Stimulated activated CD4-positive, alpha-beta T cell treated with anti-CD3 and anti-CD28 coated beads, Interleukin-1b, Interleukin-23, amount 100 ng/mL, for 48 hours (primary cell): ENCODE results near the gene EIF1AD.
A peak's percentile ranks its signal among the peaks of the same experiment; 100 is the strongest.
"Not testable (repeated sequence)": the region's sequence is repeated elsewhere in the genome, so short reads cannot be mapped to it uniquely, and the experiment has no call there.

Source experiments
- DNase-seq: peaks from one replicate; pipeline ENCODE4 v3.0.0-alpha.2; 2020

EIF1AD gene

DNA sequence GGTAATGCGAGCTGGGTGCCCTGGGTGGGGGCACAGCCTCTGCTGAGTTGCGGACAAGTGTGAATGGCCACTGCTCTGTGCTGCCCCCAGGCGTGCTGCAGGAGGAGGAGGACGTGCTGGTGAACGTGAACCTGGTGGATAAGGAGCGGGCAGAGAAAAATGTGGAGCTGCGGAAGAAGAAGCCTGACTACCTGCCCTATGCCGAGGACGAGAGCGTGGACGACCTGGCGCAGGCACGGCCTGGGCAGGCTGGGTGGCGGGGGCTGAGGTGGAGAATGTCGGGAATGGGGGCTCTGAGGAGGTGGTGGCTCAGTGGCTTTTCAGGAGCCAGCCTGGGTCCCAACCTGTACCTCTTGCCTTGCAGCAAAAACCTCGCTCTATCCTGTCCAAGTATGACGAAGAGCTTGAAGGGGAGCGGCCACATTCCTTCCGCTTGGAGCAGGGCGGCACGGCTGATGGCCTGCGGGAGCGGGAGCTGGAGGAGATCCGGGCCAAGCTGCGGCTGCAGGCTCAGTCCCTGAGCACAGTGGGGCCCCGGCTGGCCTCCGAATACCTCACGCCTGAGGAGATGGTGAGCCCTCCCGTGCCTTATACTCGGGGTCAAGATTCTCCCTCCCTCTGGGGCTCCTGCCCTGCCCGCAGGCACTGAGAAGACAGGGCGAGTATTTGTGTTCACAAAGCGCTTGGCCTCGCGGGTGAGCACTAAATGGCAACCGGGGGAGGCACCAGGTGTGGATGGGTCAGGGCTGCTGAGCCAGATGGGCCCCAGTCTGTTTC, 35.8 kb downstream of the EIF1AD start:
- no peak for DNase-seq

DNA sequence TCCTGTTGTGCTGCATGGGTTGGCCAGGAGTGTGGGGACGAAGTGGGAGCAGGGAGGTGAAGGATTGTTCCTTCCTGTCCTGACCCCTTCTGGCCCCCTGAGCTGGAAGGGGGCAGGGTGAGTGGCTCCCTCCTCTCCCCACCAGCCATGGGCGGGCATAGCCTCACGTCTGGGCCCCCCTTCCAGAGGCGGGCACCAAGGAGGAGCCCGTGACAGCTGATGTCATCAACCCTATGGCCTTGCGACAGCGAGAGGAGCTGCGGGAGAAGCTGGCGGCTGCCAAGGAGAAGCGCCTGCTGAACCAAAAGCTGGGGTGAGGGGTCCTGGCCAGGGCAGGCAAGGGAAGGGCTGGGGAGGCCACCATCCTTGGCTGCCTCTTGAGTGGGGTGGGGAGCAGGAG, 37.1 kb downstream of the EIF1AD start:
- no peak for DNase-seq

DNA sequence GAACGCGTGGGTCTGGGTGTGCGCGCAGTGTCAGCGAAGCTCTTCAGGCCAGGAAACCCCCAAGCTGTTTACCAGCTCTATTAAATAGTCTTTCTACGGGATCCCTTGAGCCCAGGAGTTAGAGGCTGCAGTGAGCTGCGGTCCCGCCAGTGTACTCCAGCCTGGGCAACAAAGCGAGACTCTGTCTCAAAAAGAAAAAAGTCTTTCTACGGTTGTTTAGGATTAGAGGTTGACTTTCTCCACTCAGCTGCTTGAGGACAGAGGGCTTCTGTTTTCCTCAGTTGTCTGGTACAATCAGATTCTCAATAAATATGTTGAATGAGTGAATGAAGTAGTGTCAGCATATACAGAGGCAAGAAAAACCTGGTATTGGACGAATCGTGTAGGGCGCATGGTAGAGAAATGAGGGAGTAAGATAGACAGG, 39.8 kb downstream of the EIF1AD start:
- DNase-seq, result no peak

DNA sequence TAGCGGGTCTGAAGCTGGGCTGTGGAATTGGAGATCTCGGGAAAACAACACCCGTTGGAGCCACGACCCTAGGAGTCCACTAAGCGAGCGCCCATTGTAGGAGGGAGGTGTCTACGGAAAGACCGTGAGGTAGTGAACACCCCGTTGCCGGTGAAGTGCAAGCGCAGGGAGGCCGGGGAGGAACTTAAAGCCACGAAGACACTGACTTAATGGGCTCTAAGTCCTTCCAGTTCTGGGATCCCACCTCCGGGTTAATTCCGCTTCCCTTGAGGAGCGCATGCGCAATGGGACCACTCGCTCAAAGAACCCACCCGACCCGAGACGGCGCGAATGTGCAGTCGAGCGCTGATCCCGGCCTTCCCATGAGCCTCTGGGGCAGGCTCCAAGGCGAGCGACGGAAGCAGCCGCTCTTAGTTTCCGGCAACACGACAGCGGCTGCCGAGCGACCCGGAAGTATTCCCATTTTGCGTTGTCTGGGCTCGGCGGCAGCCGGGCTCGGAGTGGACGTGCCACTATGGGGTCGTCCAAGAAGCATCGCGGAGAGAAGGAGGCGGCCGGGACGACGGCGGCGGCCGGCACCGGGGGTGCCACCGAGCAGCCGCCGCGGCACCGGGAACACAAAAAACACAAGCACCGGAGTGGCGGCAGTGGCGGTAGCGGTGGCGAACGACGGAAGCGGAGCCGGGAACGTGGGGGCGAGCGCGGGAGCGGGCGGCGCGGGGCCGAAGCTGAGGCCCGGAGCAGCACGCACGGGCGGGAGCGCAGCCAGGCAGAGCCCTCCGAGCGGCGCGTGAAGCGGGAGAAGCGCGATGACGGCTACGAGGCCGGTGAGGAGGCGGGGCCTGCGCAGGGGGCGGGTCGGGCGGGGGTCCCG, 40.5 kb downstream of the EIF1AD start, which contains the start of gene SART1:
Gene SART1, plus strand, starts transcription at position 468 of the 874 bp plus-strand sequence. Its CDS starts 47 bp downstream, at position 515.
- peak; percentile 98 for DNase-seq

DNA sequence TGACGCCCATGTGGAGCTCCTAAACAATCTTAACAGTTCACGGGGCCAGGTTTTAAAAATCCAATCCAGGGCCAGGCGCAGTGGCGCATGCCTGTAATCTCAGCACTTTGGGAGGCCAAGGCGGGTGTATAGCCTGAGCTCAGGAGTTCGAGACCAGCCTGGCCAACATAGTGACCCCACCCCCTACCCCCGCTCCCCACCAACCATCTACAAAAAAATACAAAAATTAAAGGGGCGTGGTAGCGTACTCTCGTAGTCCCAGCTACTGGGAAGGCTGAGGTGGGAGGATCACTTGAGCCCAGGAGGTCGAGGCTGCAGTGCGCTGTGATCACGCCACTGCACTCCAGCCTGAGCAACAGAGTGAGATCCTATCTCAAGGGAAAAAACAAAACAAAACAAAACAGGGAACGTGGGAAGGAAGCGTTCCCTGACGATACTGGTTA, 41.1 kb downstream of the EIF1AD start:
- DNase-seq, result no peak

DNA sequence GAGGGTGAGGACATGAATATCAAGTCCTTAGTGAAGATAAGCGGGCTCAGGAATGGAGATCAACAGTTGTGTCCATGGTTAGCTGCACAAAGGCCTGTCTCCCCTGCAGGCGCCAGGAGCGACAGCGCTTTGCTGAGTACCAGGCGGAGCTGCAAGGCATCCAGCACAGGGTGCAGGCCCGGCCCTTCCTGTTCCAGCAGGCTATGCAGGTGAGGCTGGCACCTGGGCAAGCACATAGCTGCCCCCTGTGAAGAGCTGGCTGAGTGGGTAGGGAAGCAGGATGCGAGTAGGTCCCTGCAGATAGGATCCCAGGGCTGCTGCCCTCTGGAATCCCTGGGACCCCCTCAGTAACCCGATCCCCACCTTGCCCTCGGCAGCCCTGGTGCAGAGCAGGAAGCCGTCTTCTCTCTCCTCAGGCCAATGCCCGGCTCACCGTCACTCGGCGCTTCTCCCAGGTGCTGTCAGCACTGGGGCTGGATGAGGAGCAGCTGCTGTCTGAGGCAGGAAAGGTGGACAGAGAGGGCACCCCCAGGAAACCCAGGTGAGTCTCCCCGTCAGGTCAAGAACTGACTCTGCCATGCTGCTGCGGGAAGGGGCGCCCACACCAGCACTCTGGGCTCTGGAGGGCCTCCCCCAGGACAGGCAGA, 43.1 kb downstream of the EIF1AD start:
- no peak for DNase-seq

DNA sequence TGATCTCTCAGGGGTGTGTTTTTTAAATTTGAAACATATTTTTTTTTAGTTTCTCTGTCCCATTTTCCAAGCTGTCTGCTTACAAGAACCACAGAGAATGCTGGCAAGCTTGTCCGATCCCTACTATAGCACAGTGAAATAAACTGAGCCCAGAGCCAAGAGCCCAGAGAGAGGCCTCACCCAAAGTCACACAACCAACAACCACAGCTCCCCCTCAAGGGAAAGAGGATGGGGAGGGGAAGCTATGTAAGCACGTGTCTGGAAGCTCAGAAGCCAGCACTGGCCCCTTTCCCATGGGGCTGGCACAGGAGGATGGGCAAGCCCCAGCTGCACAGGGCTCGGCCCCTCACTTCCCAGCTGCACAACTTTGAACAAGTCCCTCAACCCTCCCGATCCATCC, 43.7 kb downstream of the EIF1AD start:
- DNase-seq, result no peak

DNA sequence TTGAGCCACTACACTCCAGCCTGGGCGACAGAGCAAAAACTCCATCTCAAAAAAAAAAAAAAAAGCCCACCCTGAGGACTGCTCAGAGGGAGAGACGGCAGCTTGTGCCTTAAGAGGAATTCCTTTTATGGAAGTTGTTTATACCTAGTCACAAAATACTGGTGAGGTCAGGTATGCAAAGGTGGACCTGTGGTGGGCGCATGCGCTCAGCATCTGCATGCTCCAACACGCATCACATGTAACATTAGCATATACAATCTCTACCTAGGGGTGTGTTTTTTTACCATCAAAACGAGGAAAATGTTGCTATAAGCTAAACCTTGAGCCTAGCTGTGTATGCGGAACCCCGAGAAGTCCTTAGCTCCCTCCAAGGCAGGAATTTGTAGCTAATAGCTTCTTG, 47.2 kb downstream of the EIF1AD start:
- no peak for DNase-seq

DNA sequence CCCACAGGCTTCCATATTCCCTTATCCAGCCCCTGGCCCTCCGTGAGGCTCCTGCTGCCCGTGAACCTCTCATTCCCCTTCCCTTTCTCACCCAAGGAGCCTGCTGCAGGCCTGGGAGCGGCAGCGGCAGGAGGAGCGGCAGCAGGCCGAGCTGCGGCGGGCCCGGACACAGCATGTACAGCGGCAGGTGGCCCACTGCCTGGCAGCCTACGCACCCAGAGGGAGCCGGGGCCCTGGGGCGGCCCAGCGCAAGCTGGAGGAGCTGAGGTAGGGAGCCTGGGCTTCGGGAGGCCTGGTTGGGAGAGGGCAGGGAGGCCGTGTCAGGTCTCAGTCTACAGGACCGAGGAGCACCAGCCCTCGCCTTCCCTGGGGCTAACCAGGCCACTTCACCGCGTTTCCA, 48.5 kb downstream of the EIF1AD start:
- no peak for DNase-seq

DNA sequence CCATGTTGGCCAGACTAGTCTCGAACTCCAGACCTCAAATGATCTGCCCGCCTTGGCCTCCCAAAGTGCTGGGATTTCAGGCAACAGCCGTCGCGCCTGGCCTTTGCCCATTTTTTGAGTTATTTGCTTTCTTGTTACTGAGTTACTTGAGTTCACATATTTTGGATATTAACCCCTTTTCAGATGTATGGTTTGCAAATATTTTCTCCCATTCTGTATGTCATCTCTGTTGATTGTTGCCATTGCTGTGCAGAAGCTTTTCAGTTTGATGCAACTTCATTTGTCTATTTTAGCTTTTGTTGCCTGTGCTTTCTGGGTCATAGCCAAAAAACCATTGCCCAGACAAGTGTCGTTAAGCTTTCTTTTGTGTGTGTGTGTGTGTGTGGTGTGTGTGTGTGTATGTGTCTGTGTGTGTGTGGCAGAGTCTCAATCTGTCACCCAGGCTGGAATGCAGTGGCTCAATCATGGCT, 49.9 kb downstream of the EIF1AD start:
- no peak for DNase-seq

DNA sequence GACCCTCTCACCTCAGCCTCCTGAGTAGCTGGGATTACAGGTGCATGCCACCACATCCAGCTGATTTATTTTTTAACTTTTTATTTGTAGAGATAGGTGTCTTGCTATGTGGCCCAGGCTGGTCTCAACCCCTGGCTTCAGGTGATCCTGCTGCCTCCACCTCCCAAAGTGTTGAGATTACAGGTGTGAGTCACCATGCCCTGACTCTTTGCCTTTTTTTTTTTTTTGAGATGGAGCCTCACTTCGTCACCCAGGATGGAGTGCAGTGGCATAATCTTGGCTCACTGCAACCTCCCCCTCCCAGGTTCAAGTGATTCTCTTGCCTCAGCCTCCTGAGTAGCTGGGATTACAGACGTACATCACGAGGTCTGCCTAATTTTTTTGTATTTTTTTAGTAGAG, 50.3 kb downstream of the EIF1AD start:
- DNase-seq, result not testable (repeated sequence)

DNA sequence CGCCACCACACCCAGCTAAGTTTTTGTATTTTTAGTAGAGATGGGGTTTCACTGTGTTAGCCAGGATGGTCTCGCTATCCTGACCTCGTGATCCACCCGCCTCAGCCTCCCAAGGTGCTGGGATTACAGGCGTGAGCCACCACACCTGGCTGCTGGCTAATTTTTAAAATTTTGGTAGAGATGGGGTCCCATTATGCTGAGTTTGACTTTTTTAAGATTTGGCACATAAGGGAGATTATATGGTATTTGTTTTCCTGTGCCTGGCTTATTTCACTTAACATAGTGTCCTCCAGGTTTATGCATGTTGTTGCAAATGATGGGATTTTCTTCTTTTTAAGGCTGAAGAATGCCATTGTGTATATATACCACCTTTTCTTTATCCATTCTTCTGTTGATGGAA, 51.2 kb downstream of the EIF1AD start:
- DNase-seq, result not testable (repeated sequence)

DNA sequence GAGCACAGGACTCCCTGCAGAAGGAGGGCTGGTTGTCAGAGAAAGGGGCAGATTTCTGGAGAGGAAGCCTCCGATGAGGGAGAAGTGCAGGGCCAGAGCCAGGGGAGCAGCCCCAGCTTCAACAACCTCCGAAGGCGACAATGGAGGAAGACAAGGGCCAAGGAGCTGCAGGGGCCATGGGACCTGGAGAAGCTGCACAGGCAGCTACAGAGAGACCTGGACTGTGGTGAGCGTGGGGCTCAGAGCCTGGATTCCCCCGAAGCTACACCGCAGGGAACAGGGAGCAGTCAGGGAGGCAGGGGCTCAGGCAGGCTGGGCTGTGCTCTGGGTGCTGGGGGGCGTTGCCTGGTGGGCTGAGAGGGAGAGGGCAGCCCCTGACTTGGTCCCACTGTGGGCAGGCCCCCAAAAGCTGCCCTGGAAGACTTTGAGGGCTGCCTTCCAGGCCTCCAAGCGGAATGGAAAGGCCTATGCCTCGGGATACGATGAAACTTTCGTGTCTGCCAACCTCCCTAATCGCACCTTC, 54.3 kb downstream of the EIF1AD start:
- no peak for DNase-seq

DNA sequence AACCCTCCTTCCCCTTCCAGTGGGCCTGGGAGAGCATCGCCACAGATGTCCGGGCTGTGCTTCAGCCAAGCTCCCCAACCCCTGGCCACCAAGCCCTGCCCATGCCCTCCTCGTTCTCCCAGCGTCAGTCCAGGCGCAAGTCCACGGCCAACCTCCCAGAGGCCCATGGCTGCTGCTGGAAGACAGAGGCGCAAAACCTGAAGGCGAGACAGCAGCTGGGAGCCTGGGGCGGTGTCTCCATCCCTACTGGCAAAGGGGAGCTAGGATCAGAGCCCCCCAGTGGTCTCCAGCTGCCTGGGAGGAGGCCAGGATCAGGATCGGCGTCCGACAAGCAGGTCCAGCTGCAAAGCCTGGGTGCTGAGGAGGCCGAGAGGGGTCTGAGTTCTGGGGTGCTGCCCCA, 54.8 kb downstream of the EIF1AD start:
- no peak for DNase-seq

DNA sequence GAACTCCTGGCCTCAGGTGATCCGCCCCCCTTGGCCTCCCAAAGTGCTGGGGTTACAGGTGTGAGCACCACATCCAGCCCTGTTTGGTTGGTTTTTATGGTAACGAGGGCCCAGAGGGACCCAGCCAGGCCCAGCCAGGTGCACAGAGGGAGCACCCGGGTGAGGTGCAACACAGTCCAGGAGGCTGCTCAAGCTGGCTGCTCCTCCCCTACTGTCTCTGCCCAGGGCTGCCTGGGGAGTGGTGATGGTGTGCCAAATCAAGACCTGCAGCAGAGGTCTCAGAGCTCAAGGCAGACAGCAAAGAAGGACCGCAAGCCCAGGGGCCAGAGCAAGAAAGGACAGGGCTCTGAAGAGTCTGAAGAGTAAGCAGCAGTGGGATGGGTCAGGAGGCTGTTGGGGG, 55.3 kb downstream of the EIF1AD start:
- DNase-seq, result no peak
